ENCODE measurements around the gene SRBD1. TPM values are rescaled to one million over a fixed set of nuclear protein-coding genes. Genes with fewer than 3 reads are reported as not detected.

Gene SRBD1
- total and polyA plus RNA-seq, 2 donors (not counting 1 experiment from before 2014, with no cell fraction given): 9.6 to 18.7 TPM

GRCh38 chr2:45496869-45497268 lies 114.2 kb downstream of the SRBD1 start:
- Histone ChIP-seq H3K27ac (ENCODE audit: insufficient read depth, low read length) (no peak overlapping the region), H3K4me2 (ENCODE audit: extremely low read depth, insufficient read depth, low read length) (no peak overlapping the region), H3K79me2 (ENCODE audit: control insufficient read depth, insufficient read depth, low read length) (no peaks in the 10 kb centered on the region), H3K4me3 (replicated peaks in 1 of 4; ENCODE audit: control extremely low read depth in 1 of 4, insufficient read depth in 1 of 4, low read depth in 3 of 4, low read length in 4 of 4) (no peak overlapping the region), H3K36me3 (ENCODE audit: control insufficient read depth, insufficient read depth, low read length) (no peaks in the 10 kb centered on the region), H3K27me3 (ENCODE audit: control insufficient read depth, insufficient read depth, low read length) (no peaks in the 10 kb centered on the region), H3K9me3 (ENCODE audit: control insufficient read depth, insufficient read depth, low read depth, low read length) (no peaks in the 10 kb centered on the region), H3K9ac (ENCODE audit: insufficient read depth, low read length) (no peak overlapping the region), H3K4me1 (ENCODE audit: control insufficient read depth, extremely low read depth, insufficient read depth, low read length) (no peaks in the 10 kb centered on the region), H2AFZ (ENCODE audit: low read length) (no peak overlapping the region), H4K20me1 (ENCODE audit: control insufficient read depth, extremely low read depth, insufficient read depth, low read length) (no peaks in the 10 kb centered on the region)
- DNase-seq (ENCODE audit: low read depth in 2 of 2): no peak
- TF ChIP-seq EZH2 (IDR thresholded peaks at IDR 0.05; ENCODE audit: low read length, missing control alignments): no peak
- TF ChIP-seq, protein P1, sequence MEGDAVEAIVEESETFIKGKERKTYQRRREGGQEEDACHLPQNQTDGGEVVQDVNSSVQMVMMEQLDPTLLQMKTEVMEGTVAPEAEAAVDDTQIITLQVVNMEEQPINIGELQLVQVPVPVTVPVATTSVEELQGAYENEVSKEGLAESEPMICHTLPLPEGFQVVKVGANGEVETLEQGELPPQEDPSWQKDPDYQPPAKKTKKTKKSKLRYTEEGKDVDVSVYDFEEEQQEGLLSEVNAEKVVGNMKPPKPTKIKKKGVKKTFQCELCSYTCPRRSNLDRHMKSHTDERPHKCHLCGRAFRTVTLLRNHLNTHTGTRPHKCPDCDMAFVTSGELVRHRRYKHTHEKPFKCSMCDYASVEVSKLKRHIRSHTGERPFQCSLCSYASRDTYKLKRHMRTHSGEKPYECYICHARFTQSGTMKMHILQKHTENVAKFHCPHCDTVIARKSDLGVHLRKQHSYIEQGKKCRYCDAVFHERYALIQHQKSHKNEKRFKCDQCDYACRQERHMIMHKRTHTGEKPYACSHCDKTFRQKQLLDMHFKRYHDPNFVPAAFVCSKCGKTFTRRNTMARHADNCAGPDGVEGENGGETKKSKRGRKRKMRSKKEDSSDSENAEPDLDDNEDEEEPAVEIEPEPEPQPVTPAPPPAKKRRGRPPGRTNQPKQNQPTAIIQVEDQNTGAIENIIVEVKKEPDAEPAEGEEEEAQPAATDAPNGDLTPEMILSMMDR (conservative IDR thresholded peaks at IDR 0.05 in 1 of 2, IDR thresholded peaks at IDR 0.05 in 1 of 2; ENCODE audit: low read depth in 1 of 2, low read length in 2 of 2): no peak

DNA sequence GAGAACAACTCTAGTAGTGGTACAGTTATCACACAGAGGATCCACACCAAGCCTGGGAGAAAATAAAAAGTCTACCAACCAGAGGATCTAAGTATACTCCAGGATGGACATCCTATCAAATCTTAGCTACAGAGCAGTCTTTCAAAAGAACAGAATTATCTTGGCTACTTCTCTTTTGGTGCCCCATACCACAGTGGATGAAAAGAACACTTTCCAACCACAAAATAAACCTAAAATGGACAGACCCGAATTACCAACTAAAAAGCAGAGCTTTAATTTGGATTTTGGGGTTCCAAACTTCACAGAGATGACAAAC lies 116.1 kb downstream of the SRBD1 start:
- Histone ChIP-seq H3K9me3 (ENCODE audit: control insufficient read depth, insufficient read depth, low read depth, low read length) (no peaks in the 10 kb centered on the region), H3K36me3 (ENCODE audit: control insufficient read depth, insufficient read depth, low read length) (no peaks in the 10 kb centered on the region), H2AFZ (ENCODE audit: low read length) (no peak overlapping the region), H3K4me1 (ENCODE audit: control insufficient read depth, extremely low read depth, insufficient read depth, low read length) (no peaks in the 10 kb centered on the region), H3K9ac (ENCODE audit: insufficient read depth, low read length) (no peak overlapping the region), H3K4me3 (replicated peaks in 1 of 4; ENCODE audit: control extremely low read depth in 1 of 4, insufficient read depth in 1 of 4, low read depth in 3 of 4, low read length in 4 of 4) (no peak overlapping the region), H3K27ac (ENCODE audit: insufficient read depth, low read length) (no peak overlapping the region), H3K27me3 (ENCODE audit: control insufficient read depth, insufficient read depth, low read length) (no peaks in the 10 kb centered on the region), H4K20me1 (ENCODE audit: control insufficient read depth, extremely low read depth, insufficient read depth, low read length) (no peaks in the 10 kb centered on the region), H3K79me2 (ENCODE audit: control insufficient read depth, insufficient read depth, low read length) (no peaks in the 10 kb centered on the region), H3K4me2 (ENCODE audit: extremely low read depth, insufficient read depth, low read length) (no peak overlapping the region)
- DNase-seq (ENCODE audit: low read depth in 2 of 2): no peak
- TF ChIP-seq EZH2 (IDR thresholded peaks at IDR 0.05; ENCODE audit: low read length, missing control alignments): no peak
- TF ChIP-seq, protein P1 (conservative IDR thresholded peaks at IDR 0.05 in 1 of 2, IDR thresholded peaks at IDR 0.05 in 1 of 2; ENCODE audit: low read depth in 1 of 2, low read length in 2 of 2): no peak

GRCh38 chr2:45494275-45494977 lies 116.6 kb downstream of the SRBD1 start:
- H3K27me3 ChIP-seq (ENCODE audit: control insufficient read depth, insufficient read depth, low read length): no peaks in the 10 kb centered on the region
- no peak overlapping the region for H2AFZ ChIP-seq (ENCODE audit: low read length)
- H4K20me1 ChIP-seq (ENCODE audit: control insufficient read depth, extremely low read depth, insufficient read depth, low read length): no peaks in the 10 kb centered on the region
- TF ChIP-seq, protein P1 (conservative IDR thresholded peaks at IDR 0.05 in 1 of 2, IDR thresholded peaks at IDR 0.05 in 1 of 2; ENCODE audit: low read depth in 1 of 2, low read length in 2 of 2): peak; percentile 52 to 70
- TF ChIP-seq EZH2 (IDR thresholded peaks at IDR 0.05; ENCODE audit: low read length, missing control alignments): no peak
- H3K79me2 ChIP-seq (ENCODE audit: control insufficient read depth, insufficient read depth, low read length): no peaks in the 10 kb centered on the region
- H3K9me3 ChIP-seq (ENCODE audit: control insufficient read depth, insufficient read depth, low read depth, low read length): no peaks in the 10 kb centered on the region
- H3K4me2 ChIP-seq (ENCODE audit: extremely low read depth, insufficient read depth, low read length): no peak overlapping the region
- no peak overlapping the region for H3K4me3 ChIP-seq (replicated peaks in 1 of 4; ENCODE audit: control extremely low read depth in 1 of 4, insufficient read depth in 1 of 4, low read depth in 3 of 4, low read length in 4 of 4)
- H3K36me3 ChIP-seq (ENCODE audit: control insufficient read depth, insufficient read depth, low read length): no peaks in the 10 kb centered on the region
- H3K4me1 ChIP-seq (ENCODE audit: control insufficient read depth, extremely low read depth, insufficient read depth, low read length): no peaks in the 10 kb centered on the region
- no peak overlapping the region for H3K9ac ChIP-seq (ENCODE audit: insufficient read depth, low read length)
- peak; percentile 58 to 89 for DNase-seq (ENCODE audit: low read depth in 2 of 2)
- H3K27ac ChIP-seq (ENCODE audit: insufficient read depth, low read length): no peak overlapping the region

Measured in fibroblast of lung (primary cell).